GM21360 (cell line): ENCODE measurements around the gene IRF5.

Experiments
- ATAC-seq: cut with Tn5 transposase; IDR thresholded peaks from one replicate; pipeline ENCODE4 v1.9.1; 2021; ENCODE audit warnings: mild to moderate bottlenecking, moderate library complexity; ENCODE audit not compliant: unreplicated experiment

IRF5 gene, protein sequence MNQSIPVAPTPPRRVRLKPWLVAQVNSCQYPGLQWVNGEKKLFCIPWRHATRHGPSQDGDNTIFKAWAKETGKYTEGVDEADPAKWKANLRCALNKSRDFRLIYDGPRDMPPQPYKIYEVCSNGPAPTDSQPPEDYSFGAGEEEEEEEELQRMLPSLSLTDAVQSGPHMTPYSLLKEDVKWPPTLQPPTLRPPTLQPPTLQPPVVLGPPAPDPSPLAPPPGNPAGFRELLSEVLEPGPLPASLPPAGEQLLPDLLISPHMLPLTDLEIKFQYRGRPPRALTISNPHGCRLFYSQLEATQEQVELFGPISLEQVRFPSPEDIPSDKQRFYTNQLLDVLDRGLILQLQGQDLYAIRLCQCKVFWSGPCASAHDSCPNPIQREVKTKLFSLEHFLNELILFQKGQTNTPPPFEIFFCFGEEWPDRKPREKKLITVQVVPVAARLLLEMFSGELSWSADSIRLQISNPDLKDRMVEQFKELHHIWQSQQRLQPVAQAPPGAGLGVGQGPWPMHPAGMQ

GRCh38 chr7:128937647-128938543 is at the start of gene IRF5:
Gene IRF5 (plus strand): TSS chr7:128937927. CDS start chr7:128942082, 4,155 bp downstream.
- ATAC-seq: no peak

DNA sequence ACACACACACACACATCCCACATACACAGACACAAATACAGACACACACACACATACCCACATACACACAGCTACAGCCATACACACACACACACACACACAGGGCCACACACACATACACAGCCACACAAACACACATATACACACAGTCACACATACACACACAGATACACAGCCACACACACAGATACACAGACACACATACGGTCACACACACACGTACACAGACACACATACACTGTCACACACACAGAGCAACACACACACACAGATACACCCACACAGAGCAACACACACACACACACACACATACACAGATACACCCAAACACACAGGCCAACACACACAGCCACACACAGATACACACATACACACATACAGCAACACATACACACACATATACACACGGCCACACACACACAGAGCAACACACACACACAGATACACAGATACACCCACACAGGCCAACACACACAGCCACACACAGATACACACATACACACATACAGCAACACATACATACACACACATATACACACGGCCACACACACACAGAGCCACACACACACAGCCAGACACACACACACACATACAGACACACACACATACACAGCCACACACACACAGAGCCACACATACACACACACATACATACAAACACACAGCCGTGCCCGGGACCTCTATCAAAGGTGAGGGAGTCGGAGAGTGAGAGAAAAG is 49.5 kb upstream of the IRF5 start:
- ATAC-seq: no peak

DNA sequence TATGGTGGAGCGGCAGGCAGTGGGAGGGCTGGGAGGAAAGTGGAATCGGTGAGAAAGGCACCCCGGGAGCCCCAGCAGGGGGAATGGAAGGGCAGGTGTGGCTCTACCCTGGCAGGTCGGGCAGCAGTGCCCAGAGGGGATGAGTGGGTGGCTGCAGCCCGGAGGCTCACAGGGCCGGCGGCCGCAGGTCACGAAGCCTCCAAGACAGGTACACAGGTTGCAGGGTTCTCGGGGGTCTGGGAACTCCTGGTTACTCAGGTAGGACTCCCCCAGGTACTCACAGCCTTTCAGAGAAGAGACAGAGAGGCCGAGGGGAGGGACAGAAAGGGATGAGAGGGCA is 49.0 kb upstream of the IRF5 start:
- no peak for ATAC-seq

DNA sequence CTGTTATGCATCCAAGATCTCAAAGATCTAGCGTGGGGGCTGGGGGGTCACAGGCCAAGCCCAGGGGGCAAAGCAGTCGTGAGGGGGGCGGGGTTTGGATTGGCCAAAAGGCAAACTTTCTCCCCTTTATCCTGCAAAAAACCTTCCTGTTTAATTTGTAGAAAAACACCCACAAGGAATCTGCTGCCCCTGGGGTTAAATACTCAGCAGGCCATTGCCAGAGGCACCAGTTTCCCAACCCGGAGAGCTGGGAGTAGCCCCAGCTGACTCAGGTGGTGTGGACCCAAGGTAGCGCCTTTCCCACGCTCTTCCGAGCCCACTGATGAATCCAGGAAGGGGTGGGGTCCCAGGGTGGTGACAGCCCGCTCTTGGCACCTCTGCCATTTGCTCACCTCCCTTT is 48.6 kb upstream of the IRF5 start:
- no peak for ATAC-seq

- ATAC-seq: no peak
These were observed 47.2 kb upstream of the IRF5 start for GRCh38 chr7:128890306-128891109.

GRCh38 chr7:128891110-128891941 is 46.4 kb upstream of the IRF5 start:
- ATAC-seq: no peak

DNA sequence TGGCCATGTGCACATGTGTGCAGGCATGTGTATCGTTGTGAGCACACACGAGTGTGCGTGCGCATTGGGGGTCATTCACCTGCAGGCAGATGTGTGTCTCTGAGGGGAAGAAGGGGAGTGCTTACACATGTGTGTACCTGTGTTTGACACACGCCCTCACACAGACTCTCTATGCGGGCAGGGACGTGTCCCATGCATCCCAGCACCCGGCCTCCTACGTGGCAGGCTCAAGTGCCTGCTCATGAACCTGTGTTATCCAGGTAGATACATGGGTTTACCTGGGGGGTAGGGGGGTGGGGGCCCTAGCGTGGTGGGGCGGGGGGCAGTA is 45.8 kb upstream of the IRF5 start:
- no peak for ATAC-seq

- ATAC-seq: no peak
These were observed 45.0 kb upstream of the IRF5 start for GRCh38 chr7:128892521-128893250.

DNA sequence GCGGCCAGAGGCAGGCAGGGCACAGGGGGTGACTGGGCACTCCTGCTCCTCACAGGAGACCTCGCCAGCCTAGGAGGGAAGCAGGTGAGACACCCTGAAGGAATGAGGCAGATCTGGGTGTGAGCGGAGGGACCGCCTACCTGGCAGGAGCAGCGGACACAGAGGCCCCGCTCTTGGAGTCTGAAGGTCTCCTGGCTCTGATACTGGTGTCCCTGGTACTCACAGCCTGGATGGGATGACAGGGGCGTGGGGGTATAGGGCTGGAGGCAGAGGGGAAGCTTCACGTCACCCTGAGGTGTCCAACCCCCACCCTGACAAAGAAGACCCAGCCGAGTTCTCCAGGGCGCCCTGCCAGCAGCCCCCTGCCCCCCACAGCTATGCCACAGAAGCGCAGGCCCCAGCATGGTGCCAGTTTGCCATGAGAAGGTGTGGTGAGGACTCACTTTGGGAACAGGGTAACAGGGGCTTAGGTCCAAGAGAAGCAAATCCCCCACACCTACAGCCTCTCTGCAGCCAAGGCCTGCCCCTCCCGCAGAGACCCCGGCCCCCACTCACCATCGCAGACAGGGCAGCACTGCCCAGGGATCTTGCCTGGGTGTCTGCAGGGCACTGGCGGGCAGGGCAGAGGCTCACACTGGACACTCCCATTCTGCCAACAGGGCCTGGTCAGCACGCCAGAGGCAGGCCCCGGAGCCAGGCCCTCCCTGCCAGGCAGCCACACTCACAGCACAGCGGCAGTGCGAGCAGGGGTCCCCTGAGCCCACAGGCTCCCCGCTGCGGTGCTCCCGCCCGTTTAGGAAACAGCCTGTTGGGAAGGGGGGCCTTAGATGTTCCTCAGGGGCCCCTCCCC is 44.3 kb upstream of the IRF5 start:
- ATAC-seq: no peak

- ATAC-seq: no peak
These were observed 43.7 kb upstream of the IRF5 start for GRCh38 chr7:128894101-128894440.

DNA sequence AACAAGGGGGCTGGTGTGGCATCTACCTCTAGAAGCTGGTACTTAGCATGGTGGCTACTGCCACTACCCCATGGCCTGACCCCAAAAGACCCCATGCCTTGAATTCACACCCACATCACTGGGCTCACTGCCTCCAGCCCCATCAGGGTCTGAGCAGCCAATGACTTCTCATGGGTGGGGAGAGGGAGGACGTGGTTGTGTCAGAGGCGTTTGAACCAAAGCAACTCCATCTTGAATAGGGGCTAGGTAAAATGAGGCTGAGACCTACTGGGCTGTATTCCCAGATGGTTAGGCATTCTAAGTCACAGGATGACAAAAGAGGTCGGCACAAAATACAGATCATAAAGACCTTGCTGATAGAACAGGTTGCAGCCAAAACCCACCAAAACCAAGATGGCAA is 42.4 kb upstream of the IRF5 start:
- no peak for ATAC-seq

GRCh38 chr7:128899392-128899791 is 38.3 kb upstream of the IRF5 start:
- no peak for ATAC-seq

GRCh38 chr7:128900237-128900636 is 37.5 kb upstream of the IRF5 start:
- ATAC-seq: no peak

- no peak for ATAC-seq
These were observed 34.8 kb upstream of the IRF5 start for GRCh38 chr7:128902761-128903585.

GRCh38 chr7:128903621-128904361 is 33.9 kb upstream of the IRF5 start:
- ATAC-seq: no peak

DNA sequence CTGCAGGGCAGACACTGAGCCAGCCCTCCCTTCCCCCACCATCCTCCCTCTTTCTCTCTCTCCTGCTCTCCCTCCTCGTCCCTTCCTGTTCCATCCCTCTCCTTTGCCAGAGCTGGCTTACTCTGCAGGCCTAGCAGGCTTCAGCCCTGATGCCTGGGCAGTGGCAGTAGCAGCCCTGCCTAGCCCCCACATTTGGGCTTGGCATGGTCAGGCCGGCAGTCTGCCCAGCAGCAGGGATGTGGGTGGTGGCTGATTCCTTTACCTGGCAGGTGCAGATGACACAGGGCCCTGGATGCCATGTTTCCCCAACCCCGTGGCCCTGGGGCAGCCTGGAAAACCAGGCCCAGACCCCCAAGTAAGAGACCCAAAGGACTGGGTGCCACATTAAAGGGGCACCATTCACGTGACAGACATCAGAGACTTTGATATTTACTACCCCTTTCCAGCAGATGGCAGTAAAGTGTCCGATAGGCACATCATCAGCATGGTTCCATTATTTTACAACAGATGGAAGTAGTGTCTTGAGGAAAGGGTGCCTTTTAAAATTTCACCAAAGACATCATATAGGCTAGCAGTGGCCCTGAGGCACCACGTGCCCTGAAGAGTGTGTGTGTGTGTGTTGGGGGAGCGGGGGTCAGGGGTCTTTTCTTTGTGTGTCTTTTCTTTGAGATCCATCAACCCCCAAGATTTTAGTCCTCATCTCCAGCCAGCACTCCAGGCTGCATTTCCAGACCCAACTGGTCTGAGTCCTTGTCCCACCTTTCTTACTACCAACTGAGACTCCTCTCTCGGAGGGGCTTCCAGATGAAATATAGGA is 33.1 kb upstream of the IRF5 start:
- ATAC-seq: peak; percentile 64
